AG09319 (cell line): ENCODE data around the gene CMIP.

ENCODE experiments used
- DNase-seq: peaks from one replicate; pipeline ENCODE4 v3.0.0-alpha.2; 2010; ENCODE audit warnings: low read depth; ENCODE audit errors: extremely low read depth
- CTCF ChIP-seq: IDR thresholded peaks from 2 replicates; pipeline ENCODE4 v1.5.1; 2011; ENCODE audit warnings: low read depth, mild to moderate bottlenecking, inconsistent platforms, low read length, moderate library complexity

Gene CMIP

GRCh38 chr16:81756615-81757356 lies 312.2 kb downstream of the CMIP start:
- no peak for DNase-seq
- TF ChIP-seq CTCF = no peak

GRCh38 chr16:81758376-81758775 lies 313.8 kb downstream of the CMIP start:
- DNase-seq = no peak
- TF ChIP-seq CTCF = no peak
